Nasal cavity respiratory epithelium epithelial cell of viscerocranial mucosa (primary cell): Measurements from ENCODE around the gene GPR160. TPM values are rescaled to one million over a fixed set of nuclear protein-coding genes. Genes with fewer than 3 reads are reported as not detected.

Source experiments
- total RNA-seq: library from RNA; depleted of rRNA; stranded (reverse); fragments of >200 nt; gene quantifications from 2 replicates; pipeline ENCODE4 v1.2.3, GENCODE V29; 2014

Gene GPR160
- total RNA-seq, result 0.64 and 1.0 TPM in 2 replicates

GRCh38 chr3:170037463-170038433 lies at the start of gene GPR160:
Gene GPR160, plus strand, starts transcription at chr3:170037995. Its CDS starts 45,978 bp downstream, at chr3:170083973.

Other genes with a start within 250 kb of the GPR160 start
- gene LRRIQ4, start 225.1 kb upstream of the GPR160 start, total RNA-seq, result not detected in 2 replicates
- gene LRRC34, start 225.1 kb upstream of the GPR160 start, total RNA-seq, result 0.34 and 0.43 TPM in 2 replicates
- not detected in 2 replicates for gene LRRC31, start 168.1 kb upstream of the GPR160 start, total RNA-seq
- gene SAMD7, start 126.4 kb upstream of the GPR160 start, total RNA-seq, result not detected in 2 replicates
- 34.5 and 76.5 TPM in 2 replicates for gene SEC62, start 71.2 kb upstream of the GPR160 start, total RNA-seq
- gene PHC3, start 143.7 kb downstream of the GPR160 start, total RNA-seq, result 15.0 and 33.5 TPM in 2 replicates
- gene PRKCI, start 184.4 kb downstream of the GPR160 start, total RNA-seq, result 92.3 and 93.4 TPM in 2 replicates